GM23248 (cell line): ENCODE results near the gene DNAJC3. TPM values are rescaled to one million over a fixed set of nuclear protein-coding genes. Genes with fewer than 3 reads are reported as not detected.
A peak's percentile ranks its signal among the peaks of the same experiment; 100 is the strongest.
"Not testable (repeated sequence)": the region's sequence is repeated elsewhere in the genome, so short reads cannot be mapped to it uniquely, and the experiment has no call there.

Experiments used
- DNase-seq: peaks from one replicate; pipeline ENCODE4 v3.0.0-alpha.2; 2015
- H2AFZ ChIP-seq: fragments of 200-600 bp; sonication (generic); 2 replicates; pipeline ENCODE4 v1.6.1; 2016; ENCODE audit warnings: antibody characterized with exemption
- H3F3A ChIP-seq: fragments of 200-600 bp; sonication (generic); 2 replicates; pipeline ENCODE4 v1.6.1; 2016; ENCODE audit warnings: mild to moderate bottlenecking, antibody characterized with exemption, mixed run types; ENCODE audit not compliant: insufficient read depth
- H3K27ac ChIP-seq: fragments of 200-600 bp; sonication (generic); 2 replicates; pipeline ENCODE4 v1.5.1; 2016; ENCODE audit warnings: mild to moderate bottlenecking
- H3K27me3 ChIP-seq: fragments of 200-600 bp; sonication (generic); replicated peaks from 2 replicates; pipeline ENCODE4 v1.6.1; 2016; ENCODE audit warnings: mild to moderate bottlenecking; ENCODE audit not compliant: insufficient read depth
- H3K36me3 ChIP-seq: fragments of 200-600 bp; sonication (generic); 2 replicates; pipeline ENCODE4 v1.6.1; 2016; ENCODE audit warnings: low read depth, mild to moderate bottlenecking
- H3K4me1 ChIP-seq: fragments of 200-600 bp; sonication (generic); 2 replicates; pipeline ENCODE4 v1.6.1; 2016; ENCODE audit warnings: mild to moderate bottlenecking; ENCODE audit not compliant: insufficient read depth
- H3K4me2 ChIP-seq: fragments of 200-600 bp; sonication (generic); one replicate; pipeline ENCODE4 v1.6.1; 2016; ENCODE audit warnings: mild to moderate bottlenecking; ENCODE audit not compliant: unreplicated experiment
- H3K4me3 ChIP-seq: fragments of 200-600 bp; sonication (generic); 2 replicates; pipeline ENCODE4 v1.5.1; 2016; ENCODE audit warnings: mild to moderate bottlenecking
- H3K79me2 ChIP-seq: fragments of 200-600 bp; sonication (generic); 2 replicates; pipeline ENCODE4 v1.6.1; 2016; ENCODE audit warnings: mild to moderate bottlenecking; ENCODE audit not compliant: insufficient read depth
- H3K9ac ChIP-seq: fragments of 200-600 bp; sonication (generic); 2 replicates; pipeline ENCODE4 v1.6.1; 2016; ENCODE audit warnings: mild to moderate bottlenecking
- H3K9me2 ChIP-seq: fragments of 200-600 bp; sonication (generic); 2 replicates; pipeline ENCODE4 v1.6.1; 2016; ENCODE audit warnings: mixed run types, mild to moderate bottlenecking, moderate library complexity; ENCODE audit not compliant: insufficient read depth
- H3K9me3 ChIP-seq: fragments of 200-600 bp; sonication (generic); one replicate; pipeline ENCODE4 v1.6.1; 2017; ENCODE audit warnings: low read depth
- H4K20me1 ChIP-seq: fragments of 200-600 bp; sonication (generic); 2 replicates; pipeline ENCODE4 v1.6.0; 2016; ENCODE audit not compliant: insufficient read depth
- EZH2 ChIP-seq: fragments of 200-600 bp; sonication (generic); IDR thresholded peaks from 2 replicates; pipeline ENCODE4 v1.6.1; 2018; ENCODE audit warnings: antibody characterized with exemption, mild to moderate bottlenecking; ENCODE audit not compliant: insufficient read depth, poor library complexity, severe bottlenecking
- EZH2phosphoT487 ChIP-seq: fragments of 200-600 bp; sonication (generic); IDR thresholded peaks from 2 replicates; pipeline ENCODE4 v1.6.1; 2018; ENCODE audit warnings: antibody characterized with exemption, moderate library complexity, mild to moderate bottlenecking, low read depth; ENCODE audit not compliant: insufficient read depth
- WGBS, 2 experiments: methylation state at CpG; one replicate each; pipeline ENCODE4 v1.1.6; 2015 to 2017; ENCODE audit warnings: low lambda C conversion rate in 2 of 2, low coverage in 1 of 2; ENCODE audit errors: missing lambda C conversion rate in 2 of 2; 5-methylcytosine and 5-hydroxymethylcytosine counted together
- in situ Hi-C: fragments of 300-500 bp; cut with MboI; formaldehyde crosslinking; loops from 2 replicates; pipeline ENCODE4 v1.15.0; 2020
- polyA plus RNA-seq: library from polyadenylated mRNA; unstranded; fragments of >200 nt; fragmentation: Nextera tagmentation; extraction: Ambion mirVana; gene quantifications from 2 replicates; pipeline ENCODE4 v1.2.1, GENCODE V29; 2016
- total RNA-seq: library from RNA; depleted of rRNA; stranded (reverse); fragments of >200 nt; shearing (Covaris generic); gene quantifications from 2 replicates; pipeline ENCODE4 v1.2.3, GENCODE V29; 2014

DNAJC3 gene
- total and polyA plus RNA-seq, 2 experiments from 2014 or later, result 39.5 to 42.4 TPM

DNA sequence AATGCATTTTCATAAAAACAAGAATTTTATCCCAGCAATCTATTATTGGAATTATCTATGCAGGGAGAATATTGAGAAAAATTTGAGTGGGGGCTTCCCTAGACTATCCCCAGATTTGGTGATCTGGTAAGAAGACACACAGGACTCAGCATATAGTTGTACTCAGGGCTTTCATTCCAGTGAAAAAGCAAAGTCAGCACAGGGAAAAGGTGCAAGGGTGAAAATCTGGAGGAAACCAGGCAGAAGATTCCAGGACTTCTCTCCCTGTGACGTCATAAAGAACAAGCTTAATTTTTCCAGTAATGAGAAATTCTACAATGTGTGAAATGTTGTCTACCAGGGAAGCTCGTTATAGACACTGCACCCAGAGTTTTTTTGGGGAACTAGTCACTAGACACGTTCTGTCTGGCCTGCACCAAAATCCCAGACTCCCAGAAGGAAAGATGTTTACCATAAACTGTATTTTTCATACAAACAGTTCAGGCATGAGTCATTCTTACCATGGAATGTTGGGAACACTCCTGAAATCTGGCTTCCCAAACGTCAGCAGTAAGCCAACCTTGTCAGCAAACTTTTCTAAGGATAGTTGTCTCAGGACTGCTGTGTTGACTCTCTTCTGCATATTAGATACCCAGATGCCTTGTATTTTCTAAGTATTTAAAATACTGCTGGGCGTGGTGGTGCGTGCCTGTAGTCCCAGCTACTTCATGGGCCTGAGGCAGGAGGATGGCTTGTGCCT, 107.4 kb downstream of the DNAJC3 start:
- peak overlapping the region; percentile 51 for H3K4me2 ChIP-seq
- H3K4me3 ChIP-seq, result peak overlapping the region; percentile 11; the same call in 1 of the 2 replicates
- 0 out of 2 replicates have a peak overlapping the region, but pooled peaks have one; percentile 11 for H3K9ac ChIP-seq
- H3K27ac ChIP-seq, result peak overlapping the region; percentile 61
- peaks cover 14% of the 10 kb centered on the region for H3K4me1 ChIP-seq
- H2AFZ ChIP-seq, result 0 out of 2 replicates have a peak overlapping the region, but pooled peaks have one; percentile 7
- H3K27me3 ChIP-seq, result no peaks in the 10 kb centered on the region
- no peaks in the 10 kb centered on the region; the same call in 1 of the 2 replicates for H4K20me1 ChIP-seq
- peaks cover 9% of the 10 kb centered on the region; the same call in 1 of the 2 replicates for H3F3A ChIP-seq
- TF ChIP-seq EZH2phosphoT487, result no peak
- TF ChIP-seq EZH2, result no peak
- 43 to 48% methylated on average over 6 of the region's 6 CpGs for WGBS, 2 experiments
- in situ Hi-C loops, result no loop called here
- no peaks in the 10 kb centered on the region for H3K9me3 ChIP-seq
- H3K9me2 ChIP-seq, result no peaks in the 10 kb centered on the region
- peaks cover 37% of the 10 kb centered on the region for H3K79me2 ChIP-seq
- H3K36me3 ChIP-seq, result peaks cover 10% of the 10 kb centered on the region; the same call in 1 of the 2 replicates
- peak; percentile 72 for DNase-seq

- TF ChIP-seq EZH2phosphoT487, result no peak
- TF ChIP-seq EZH2, result no peak
- Histone ChIP-seq H3F3A (peaks cover 9% of the 10 kb centered on the region; the same call in 1 of the 2 replicates), H2AFZ (0 out of 2 replicates have a peak overlapping the region, but pooled peaks have one; percentile 7), H3K9me2 (no peaks in the 10 kb centered on the region), H3K79me2 (peaks cover 37% of the 10 kb centered on the region), H4K20me1 (no peaks in the 10 kb centered on the region; the same call in 1 of the 2 replicates), H3K4me2 (peak overlapping the region; percentile 51), H3K9ac (0 out of 2 replicates have a peak overlapping the region, but pooled peaks have one; percentile 11), H3K27me3 (no peaks in the 10 kb centered on the region), H3K4me3 (no peak overlapping the region), H3K4me1 (peaks cover 14% of the 10 kb centered on the region), H3K36me3 (peaks cover 14% of the 10 kb centered on the region; the same call in 1 of the 2 replicates), H3K27ac (peak overlapping the region; percentile 61), H3K9me3 (no peaks in the 10 kb centered on the region)
- in situ Hi-C loops, result no loop called here
- DNase-seq, result peak; percentile 31
- WGBS, 2 experiments, result 95 to 96% methylated on average over 3 of the region's 3 CpGs
Observed at GRCh38 chr13:95784900-95785290, 108.0 kb downstream of the DNAJC3 start.

- TF ChIP-seq EZH2, result no peak
- TF ChIP-seq EZH2phosphoT487, result no peak
- 46 to 55% methylated on average over 1 of the region's 1 CpG for WGBS, 2 experiments
- Histone ChIP-seq H3F3A (peaks cover 9% of the 10 kb centered on the region; the same call in 1 of the 2 replicates), H3K4me1 (peaks cover 14% of the 10 kb centered on the region), H3K9ac (no peak overlapping the region), H3K9me2 (no peaks in the 10 kb centered on the region), H4K20me1 (no peaks in the 10 kb centered on the region; the same call in 1 of the 2 replicates), H2AFZ (no peak overlapping the region), H3K4me3 (no peak overlapping the region), H3K9me3 (no peaks in the 10 kb centered on the region), H3K79me2 (peaks cover 22% of the 10 kb centered on the region), H3K27ac (no peak overlapping the region), H3K36me3 (peaks cover 32% of the 10 kb centered on the region), H3K4me2 (no peak overlapping the region), H3K27me3 (no peaks in the 10 kb centered on the region)
- DNase-seq, result peak; percentile 21
- in situ Hi-C loops, result no loop called here
Observed at GRCh38 chr13:95787356-95788099, 110.6 kb downstream of the DNAJC3 start.

GRCh38 chr13:95788100-95788463, 111.1 kb downstream of the DNAJC3 start:
- Histone ChIP-seq H2AFZ (no peak overlapping the region), H3K4me3 (no peak overlapping the region), H3K79me2 (peaks cover 16% of the 10 kb centered on the region; the same call in 1 of the 2 replicates), H3K36me3 (peaks cover 33% of the 10 kb centered on the region), H3K9ac (no peak overlapping the region), H3K27me3 (no peaks in the 10 kb centered on the region), H3K4me2 (no peak overlapping the region), H4K20me1 (no peaks in the 10 kb centered on the region; the same call in 1 of the 2 replicates), H3F3A (peaks cover 9% of the 10 kb centered on the region; the same call in 1 of the 2 replicates), H3K27ac (no peak overlapping the region), H3K4me1 (peaks cover 14% of the 10 kb centered on the region), H3K9me3 (no peaks in the 10 kb centered on the region), H3K9me2 (no peaks in the 10 kb centered on the region)
- in situ Hi-C loops, result no loop called here
- no peak for DNase-seq
- no peak for TF ChIP-seq EZH2phosphoT487
- WGBS, 2 experiments, result 95 to 98% methylated on average over 2 of the region's 2 CpGs

DNA sequence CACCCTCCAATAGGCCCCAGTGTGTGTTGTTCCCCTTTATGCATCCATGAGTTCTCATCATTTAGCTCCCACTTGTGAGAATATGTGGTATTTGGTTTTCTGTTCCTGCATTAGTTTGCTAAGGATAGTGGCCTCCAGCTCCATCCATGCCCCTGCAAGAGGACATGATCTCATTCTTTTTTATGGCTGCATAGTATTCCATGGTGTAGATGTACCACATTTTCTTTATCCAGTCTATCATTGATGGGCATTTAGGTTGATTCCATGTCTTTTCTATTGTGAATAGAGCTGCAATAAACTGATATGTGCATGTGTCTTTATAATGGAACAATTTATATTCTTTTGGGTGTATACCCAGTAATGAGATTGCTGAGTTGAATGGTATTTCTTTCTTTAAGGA, 112.4 kb downstream of the DNAJC3 start:
- H3K9ac ChIP-seq, in situ Hi-C loops, H3K27ac ChIP-seq, DNase-seq, H2AFZ ChIP-seq, H3F3A ChIP-seq, H3K9me3 ChIP-seq, H3K4me3 ChIP-seq, H3K27me3 ChIP-seq, H3K9me2 ChIP-seq, H4K20me1 ChIP-seq, H3K4me1 ChIP-seq, H3K79me2 ChIP-seq, H3K4me2 ChIP-seq: not testable (repeated sequence)
- peaks cover 33% of the 10 kb centered on the region for H3K36me3 ChIP-seq
